Epithelial cell of proximal tubule (primary cell): ENCODE results near the gene UXS1. TPM values are rescaled to one million over a fixed set of nuclear protein-coding genes. Genes with fewer than 3 reads are reported as not detected.
"Not testable (repeated sequence)": the region's sequence is repeated elsewhere in the genome, so short reads cannot be mapped to it uniquely, and the experiment has no call there.

Experiments
- DNase-seq: peaks from one replicate; pipeline ENCODE4 v3.0.0-alpha.2; 2011; ENCODE audit warnings: low read depth
- H3K4me3 ChIP-seq: 2 replicates; pipeline ENCODE4 v1.5.1; 2011; ENCODE audit warnings: low read depth, mild to moderate bottlenecking, low read length
- CTCF ChIP-seq: conservative IDR thresholded peaks from 2 replicates; pipeline ENCODE4 v1.5.1; 2012; ENCODE audit warnings: low read depth, mild to moderate bottlenecking, low read length
- total RNA-seq: library from RNA; depleted of rRNA; stranded (reverse); fragments of >200 nt; gene quantifications from 2 replicates; pipeline ENCODE4 v1.2.3, GENCODE V29; 2015

UXS1 gene
- total RNA-seq, 1 donor from 2014 or later, result 128 TPM

DNA sequence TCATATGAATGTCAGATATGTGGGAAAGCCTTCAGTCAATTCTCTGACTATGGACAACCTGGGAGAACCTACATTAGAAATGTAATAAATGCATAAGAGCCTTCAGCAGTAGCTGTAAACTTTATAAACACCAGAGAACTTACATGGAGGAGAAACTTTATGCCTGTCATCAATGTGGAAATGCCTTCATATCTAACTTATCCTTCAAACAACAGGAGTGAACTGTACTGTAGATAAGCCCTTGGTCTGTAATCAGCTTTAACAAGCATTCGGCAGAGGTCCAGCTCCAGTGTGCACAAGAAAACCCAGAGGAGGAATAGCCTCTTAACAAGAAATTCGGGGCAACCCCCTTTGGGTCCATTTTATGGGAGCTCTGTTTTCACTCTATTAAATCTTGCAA lies 14.8 kb upstream of the UXS1 start:
- H3K4me3 ChIP-seq, result no peak overlapping the region
- TF ChIP-seq CTCF, result no peak
- DNase-seq, result no peak

DNA sequence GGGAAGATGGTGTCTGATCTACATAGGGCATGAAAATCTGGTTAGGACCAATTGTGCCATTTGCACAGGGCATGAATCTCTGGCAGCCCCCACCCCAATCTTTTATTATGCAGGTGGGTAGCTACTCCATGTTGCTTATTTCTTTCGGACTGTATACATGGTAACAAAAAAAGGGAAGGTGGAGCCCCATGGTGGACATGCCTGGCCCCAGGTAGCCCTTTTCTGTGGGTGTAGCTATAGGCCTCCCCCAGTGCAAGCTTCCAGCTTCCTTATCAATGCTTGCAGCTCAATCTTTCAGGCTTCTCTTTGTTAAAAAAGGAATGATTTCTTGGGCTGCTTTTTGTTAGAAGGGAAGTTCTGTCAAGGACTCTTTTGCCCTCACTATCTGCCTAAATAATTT lies 14.3 kb upstream of the UXS1 start:
- no peak for TF ChIP-seq CTCF
- no peak for DNase-seq
- H3K4me3 ChIP-seq, result no peak overlapping the region

- TF ChIP-seq CTCF, result no peak
- no peak overlapping the region for H3K4me3 ChIP-seq
- DNase-seq, result no peak
Measured at GRCh38 chr2:106207246-106207645, 13.1 kb upstream of the UXS1 start.

DNA sequence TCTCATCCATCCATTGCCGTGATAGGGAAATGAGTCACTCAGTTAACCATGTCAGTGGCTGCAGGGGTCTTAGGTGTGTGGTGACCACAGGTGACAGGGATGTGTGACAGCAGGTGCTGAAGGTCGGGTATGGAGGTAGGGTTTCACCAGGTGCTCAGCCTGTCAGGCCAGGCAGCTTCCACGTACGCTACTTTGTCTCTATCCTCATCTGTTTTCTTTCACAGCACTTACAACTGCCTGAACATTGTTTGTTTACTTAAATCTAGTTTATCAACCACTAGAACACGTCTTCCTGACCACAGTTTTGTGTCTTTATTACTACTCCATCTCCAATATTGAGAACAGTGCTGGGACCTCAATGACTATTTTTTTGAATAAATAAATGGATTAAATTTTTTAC lies 11.4 kb upstream of the UXS1 start:
- no peak for DNase-seq
- no peak for TF ChIP-seq CTCF
- H3K4me3 ChIP-seq, result no peak overlapping the region

DNA sequence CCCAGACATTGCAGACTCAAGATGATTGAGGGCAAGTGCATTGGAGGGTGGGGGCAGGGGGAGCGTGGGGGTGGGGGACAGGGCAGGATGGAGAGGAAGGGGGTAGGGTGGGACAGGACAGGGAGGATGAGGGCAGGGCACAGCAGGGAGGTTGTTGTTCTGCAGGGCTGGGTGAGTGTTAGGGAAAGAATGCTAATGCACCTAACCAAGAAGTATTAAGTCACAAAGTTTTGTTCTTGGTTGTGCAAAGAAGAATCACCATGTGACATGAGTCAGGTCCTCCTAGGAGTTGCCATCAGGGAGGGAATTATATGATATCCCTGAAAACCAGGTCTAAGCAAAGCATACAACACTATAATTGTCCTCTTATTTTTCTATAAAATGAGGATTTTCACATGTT lies 10.4 kb upstream of the UXS1 start:
- not testable (repeated sequence) for DNase-seq, H3K4me3 ChIP-seq

DNA sequence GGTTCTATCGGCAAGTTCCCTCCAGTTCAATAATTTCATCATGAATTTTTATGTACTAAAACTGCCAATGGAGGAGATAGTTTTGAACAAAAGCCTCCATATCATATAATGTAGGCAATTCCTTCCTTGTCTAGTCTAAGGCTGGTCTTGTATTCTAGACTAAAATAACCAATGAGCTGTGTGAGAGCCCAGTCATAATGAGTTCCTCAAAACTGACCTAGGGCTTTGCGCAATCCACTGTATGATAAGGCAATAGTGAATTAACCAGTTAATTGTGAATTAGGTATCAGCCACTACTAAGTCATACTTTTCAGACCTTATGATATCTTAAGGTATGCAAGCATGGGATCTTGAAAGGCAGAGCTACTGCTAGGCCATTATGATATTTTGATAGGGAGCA lies 7.6 kb upstream of the UXS1 start:
- H3K4me3 ChIP-seq, result no peak overlapping the region
- no peak for DNase-seq
- no peak for TF ChIP-seq CTCF

- no peak overlapping the region for H3K4me3 ChIP-seq
- no peak for TF ChIP-seq CTCF
- peak; percentile 95 for DNase-seq
Measured at GRCh38 chr2:106197878-106198277, 3.8 kb upstream of the UXS1 start.

- no peak overlapping the region for H3K4me3 ChIP-seq
- no peak for TF ChIP-seq CTCF
- no peak for DNase-seq
Measured at GRCh38 chr2:106195981-106196380, 1.9 kb upstream of the UXS1 start.
